ENCODE measurements around the gene ZNF610.

ZNF610 gene

DNA sequence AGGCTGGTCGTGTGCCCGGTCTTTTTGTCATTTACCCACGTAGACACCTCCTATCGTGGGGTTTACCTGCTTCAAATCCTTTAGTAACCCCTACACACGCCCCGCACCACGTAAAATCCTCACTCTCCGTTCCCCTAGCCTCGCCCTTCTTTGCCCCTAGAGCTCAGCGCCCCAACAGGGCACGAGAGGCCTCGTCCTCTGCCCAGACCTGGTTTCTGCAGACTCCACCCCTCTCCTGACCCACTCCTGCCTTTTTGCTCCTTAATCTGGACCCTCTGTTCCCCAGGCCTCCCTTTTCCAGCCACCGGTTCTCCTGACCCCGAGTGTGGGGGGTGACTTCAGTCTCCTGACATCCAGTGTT, 62.0 kb downstream of the ZNF610 start:
- no peak for DNase-seq

DNA sequence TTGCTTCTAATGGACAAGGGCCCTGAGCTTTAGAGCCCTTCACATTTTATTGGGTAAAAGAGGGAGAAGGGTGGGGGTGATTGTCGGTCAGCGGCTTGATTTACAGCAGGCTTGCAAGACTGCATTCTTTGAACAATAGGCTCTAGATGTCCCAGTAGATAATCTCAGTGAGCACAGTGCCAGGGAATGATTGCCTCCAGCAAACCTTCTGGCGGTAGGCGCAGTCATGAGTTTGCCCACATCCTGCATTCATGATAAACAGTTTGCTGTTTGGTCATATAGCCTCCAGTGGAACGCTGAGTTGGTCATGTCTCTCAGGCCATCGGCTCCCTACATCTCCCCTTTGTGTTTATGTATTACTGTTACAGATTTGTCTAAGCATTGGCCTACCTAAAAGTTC, 74.2 kb downstream of the ZNF610 start:
- no peak for DNase-seq

DNA sequence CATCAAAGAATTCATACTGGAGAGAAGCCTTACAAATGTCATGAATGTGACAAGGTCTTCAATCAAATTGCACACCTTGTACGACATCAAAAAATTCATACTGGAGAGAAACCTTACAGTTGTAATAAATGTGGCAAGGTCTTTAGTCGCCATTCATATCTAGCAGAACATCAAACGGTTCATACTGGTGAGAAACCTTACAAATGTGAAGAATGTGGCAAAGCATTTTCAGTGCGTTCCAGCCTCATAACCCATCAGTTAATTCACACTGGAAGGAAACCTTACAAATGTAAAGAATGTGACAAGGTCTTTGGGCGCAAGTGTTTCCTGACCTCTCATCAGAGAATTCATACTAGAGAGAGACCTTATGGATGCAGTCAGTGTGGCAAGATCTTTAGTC, 79.7 kb downstream of the ZNF610 start:
- no peak for DNase-seq

All from femur (tissue), 1 donor.